NCI-H82 treated with DMSO at 0.1 percent for 48 hours (cell line): Measurements from ENCODE around the gene CABP7.

Experiments used
- DNase-seq: peaks from one replicate; lab custom pipeline; 2025; ENCODE audit not compliant: unreplicated experiment; lab: John Stamatoyannopoulos, UW

Gene CABP7

GRCh38 chr22:29719899-29720645 is at the start of gene CABP7:
Gene CABP7 (plus strand): TSS chr22:29720003. CDS start chr22:29720425, 422 bp downstream.
- no peak for DNase-seq

- no peak for DNase-seq
Measured at GRCh38 chr22:29670626-29671025, 49.2 kb upstream of the CABP7 start.

- DNase-seq: no peak
Measured at GRCh38 chr22:29673361-29674066, 46.3 kb upstream of the CABP7 start.

GRCh38 chr22:29674121-29674520 is 45.7 kb upstream of the CABP7 start:
- DNase-seq: no peak

- no peak for DNase-seq
Measured at GRCh38 chr22:29679316-29679715, 40.5 kb upstream of the CABP7 start.

GRCh38 chr22:29683536-29683935 is 36.3 kb upstream of the CABP7 start:
- no peak for DNase-seq

GRCh38 chr22:29684244-29684643 is 35.6 kb upstream of the CABP7 start:
- no peak for DNase-seq

GRCh38 chr22:29689206-29689879 is 30.5 kb upstream of the CABP7 start:
- no peak for DNase-seq

- DNase-seq: peak; percentile 41
Measured at GRCh38 chr22:29689880-29690213, 30.0 kb upstream of the CABP7 start.

GRCh38 chr22:29690476-29690875 is 29.3 kb upstream of the CABP7 start:
- peak; percentile 93 for DNase-seq

GRCh38 chr22:29691636-29692326 is 28.0 kb upstream of the CABP7 start:
- DNase-seq: no peak

- DNase-seq: no peak
Measured at GRCh38 chr22:29692327-29692640, 27.5 kb upstream of the CABP7 start.

GRCh38 chr22:29693161-29693560 is 26.6 kb upstream of the CABP7 start:
- DNase-seq: no peak

GRCh38 chr22:29693671-29694070 is 26.1 kb upstream of the CABP7 start:
- DNase-seq: no peak

- no peak for DNase-seq
Measured at GRCh38 chr22:29695129-29695926, 24.5 kb upstream of the CABP7 start.

- no peak for DNase-seq
Measured at GRCh38 chr22:29697853-29698598, 21.8 kb upstream of the CABP7 start.

- no peak for DNase-seq
Measured at GRCh38 chr22:29700206-29700899, 19.4 kb upstream of the CABP7 start.

- no peak for DNase-seq
Measured at GRCh38 chr22:29700900-29701154, 19.0 kb upstream of the CABP7 start.

- DNase-seq: no peak
Measured at GRCh38 chr22:29701155-29701999, 18.4 kb upstream of the CABP7 start.
